ENCODE results near the gene PRX. TPM values are rescaled to one million over a fixed set of nuclear protein-coding genes. Genes with fewer than 3 reads are reported as not detected.
"Not testable (repeated sequence)": the region's sequence is repeated elsewhere in the genome, so short reads cannot be mapped to it uniquely, and the experiment has no call there.

PRX gene
- polyA plus RNA-seq, 1 donor (not counting 4 experiments of a cell fraction or from before 2014, with no cell fraction given): 0.42 TPM

DNA sequence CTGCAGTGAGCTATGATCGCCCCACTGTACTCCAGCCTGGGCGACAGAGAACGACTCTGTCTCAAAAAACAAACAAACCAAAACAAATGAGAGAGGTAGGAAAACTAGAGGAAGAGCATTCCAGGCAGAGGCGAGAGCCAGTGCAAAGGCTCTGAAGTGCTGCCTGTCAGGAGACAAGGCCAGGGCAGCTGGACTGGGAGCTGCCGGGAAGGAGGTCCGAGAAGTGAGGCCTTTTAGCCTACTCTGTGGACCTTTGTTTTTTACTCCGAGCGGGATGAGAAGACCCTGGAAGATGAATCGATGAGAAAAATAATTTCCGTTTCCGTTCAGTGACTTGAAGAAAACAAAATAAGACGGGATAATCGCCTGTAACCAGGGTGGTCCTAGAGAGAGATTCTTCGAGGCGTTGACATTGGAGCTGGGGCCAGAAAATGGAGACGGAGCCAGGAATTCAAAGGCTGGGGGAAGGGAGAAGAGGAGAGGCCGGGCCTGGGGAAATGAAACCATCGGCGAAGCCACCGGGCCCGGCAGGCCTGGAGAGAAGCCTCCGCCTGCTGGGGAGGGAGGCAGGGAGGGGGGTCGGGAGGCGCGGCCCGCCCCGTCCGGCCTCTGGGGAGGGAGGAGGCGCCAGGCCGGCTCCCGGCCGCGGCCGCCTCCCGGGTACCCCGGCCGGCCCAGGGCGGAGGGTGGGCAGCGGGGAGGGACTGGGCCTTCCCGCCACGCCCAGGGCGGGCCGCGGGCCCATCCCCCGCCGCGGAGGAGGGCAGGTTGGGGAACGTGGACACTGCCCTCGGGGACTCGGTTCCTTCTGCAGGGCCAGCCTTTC, 20.4 kb upstream of the PRX start:
- H3K4me3 ChIP-seq (ENCODE audit: control insufficient read depth in 2 of 3, extremely low read depth in 1 of 3, insufficient read depth in 2 of 3, low read depth in 1 of 3, low read length in 3 of 3): peak overlapping the region; percentile 23 to 69 (median 60)
- no peaks in the 10 kb centered on the region for H3K9me1 ChIP-seq (ENCODE audit: control insufficient read depth, extremely low read depth, insufficient read depth, low read length)
- no peaks in the 10 kb centered on the region for H4K20me1 ChIP-seq (ENCODE audit: control insufficient read depth, extremely low read depth, insufficient read depth, low read length)
- H3K9ac ChIP-seq (ENCODE audit: control insufficient read depth, extremely low read depth, insufficient read depth, low read length): peak overlapping the region; percentile 80
- dilution Hi-C loops (cut with MboI; ENCODE audit: extremely low pct_ligation_motif_present, low sequenced_read_pairs): no loop called here
- H3K27me3 ChIP-seq (ENCODE audit: control insufficient read depth, extremely low read depth, insufficient read depth, low read length): no peaks in the 10 kb centered on the region
- no peaks in the 10 kb centered on the region for H3K79me2 ChIP-seq (ENCODE audit: control insufficient read depth, insufficient read depth, low read length)
- peak overlapping the region; percentile 84 for H2AFZ ChIP-seq (ENCODE audit: control insufficient read depth, low read length)
- peak overlapping the region; percentile 86 for H3K4me2 ChIP-seq (ENCODE audit: control insufficient read depth, extremely low read depth, insufficient read depth, low read depth, low read length)
- TF ChIP-seq EZH2 (IDR thresholded peaks at IDR 0.05; ENCODE audit: low read length): no peak
- TF ChIP-seq CTCF (optimal IDR thresholded peaks at IDR 0.05 in 1 of 3, IDR thresholded peaks at IDR 0.05 in 1 of 3, conservative IDR thresholded peaks at IDR 0.05 in 1 of 3; ENCODE audit: extremely low read depth in 1 of 3, insufficient read depth in 2 of 3, low read length in 3 of 3): no peak
- peak; percentile 36 for FAIRE-seq
- H3K27ac ChIP-seq (ENCODE audit: control insufficient read depth, insufficient read depth, low read length): peak overlapping the region; percentile 78
- H3K36me3 ChIP-seq (ENCODE audit: control insufficient read depth in 2 of 2, extremely low read depth in 1 of 2, insufficient read depth in 2 of 2, low read length in 2 of 2): no peaks in the 10 kb centered on the region
- no peak for DNase-seq (ENCODE audit: low read depth, low spot score)
- no peaks in the 10 kb centered on the region for H3K9me3 ChIP-seq (ENCODE audit: control insufficient read depth, low read depth, low read length)
- peaks cover 11% of the 10 kb centered on the region for H3K4me1 ChIP-seq (ENCODE audit: control insufficient read depth, extremely low read depth, insufficient read depth, low read length)

GRCh38 chr19:40432760-40433159, 19.6 kb upstream of the PRX start:
- dilution Hi-C loops (cut with MboI; ENCODE audit: extremely low pct_ligation_motif_present, low sequenced_read_pairs); H3K9me1 ChIP-seq (ENCODE audit: control insufficient read depth, extremely low read depth, insufficient read depth, low read length); H2AFZ ChIP-seq (ENCODE audit: control insufficient read depth, low read length); H3K36me3 ChIP-seq (ENCODE audit: control insufficient read depth in 2 of 2, extremely low read depth in 1 of 2, insufficient read depth in 2 of 2, low read length in 2 of 2); H3K79me2 ChIP-seq (ENCODE audit: control insufficient read depth, insufficient read depth, low read length); H3K9me3 ChIP-seq (ENCODE audit: control insufficient read depth, low read depth, low read length); H4K20me1 ChIP-seq (ENCODE audit: control insufficient read depth, extremely low read depth, insufficient read depth, low read length); FAIRE-seq; DNase-seq (ENCODE audit: low read depth, low spot score); H3K27me3 ChIP-seq (ENCODE audit: control insufficient read depth, extremely low read depth, insufficient read depth, low read length): not testable (repeated sequence)
- peak overlapping the region; percentile 86 for H3K4me2 ChIP-seq (ENCODE audit: control insufficient read depth, extremely low read depth, insufficient read depth, low read depth, low read length)
- H3K27ac ChIP-seq (ENCODE audit: control insufficient read depth, insufficient read depth, low read length): peak overlapping the region; percentile 78
- H3K9ac ChIP-seq (ENCODE audit: control insufficient read depth, extremely low read depth, insufficient read depth, low read length): peak overlapping the region; percentile 80
- peaks cover 11% of the 10 kb centered on the region for H3K4me1 ChIP-seq (ENCODE audit: control insufficient read depth, extremely low read depth, insufficient read depth, low read length)
- H3K4me3 ChIP-seq (ENCODE audit: control insufficient read depth in 2 of 3, extremely low read depth in 1 of 3, insufficient read depth in 2 of 3, low read depth in 1 of 3, low read length in 3 of 3): peak overlapping the region in 2 of 3 experiments; percentile 60 to 69

Data from keratinocyte (primary cell).